KMS-11 (cell line): Measurements from ENCODE around the gene SMCO3.
"Not testable (repeated sequence)": the region's sequence is repeated elsewhere in the genome, so short reads cannot be mapped to it uniquely, and the experiment has no call there.

ENCODE experiments used
- H2AFZ ChIP-seq: fragments of 200-600 bp; sonication (generic); 2 replicates; pipeline ENCODE4 v1.6.1; 2016; ENCODE audit warnings: antibody characterized with exemption, mixed run types, low read depth
- H3K27ac ChIP-seq: fragments of 200-600 bp; sonication (generic); 2 replicates; pipeline ENCODE4 v1.6.1; 2016; ENCODE audit warnings: mild to moderate bottlenecking, mixed run types
- H3K27me3 ChIP-seq: fragments of 200-600 bp; sonication (generic); 2 replicates; pipeline ENCODE4 v1.6.1; 2017; ENCODE audit warnings: mild to moderate bottlenecking, low read depth, mixed run types, moderate library complexity; ENCODE audit not compliant: insufficient read depth
- H3K36me3 ChIP-seq: fragments of 200-600 bp; sonication (generic); 2 replicates; pipeline ENCODE4 v1.6.1; 2017; ENCODE audit warnings: mild to moderate bottlenecking, mixed run types; ENCODE audit not compliant: insufficient read depth
- H3K4me1 ChIP-seq: fragments of 200-600 bp; sonication (generic); 2 replicates; pipeline ENCODE4 v1.6.1; 2016; ENCODE audit warnings: mild to moderate bottlenecking, low read depth, mixed run types; ENCODE audit not compliant: poor library complexity, severe bottlenecking
- H3K4me2 ChIP-seq: fragments of 200-600 bp; sonication (generic); 2 replicates; pipeline ENCODE4 v1.7.0; 2016; ENCODE audit warnings: mild to moderate bottlenecking, mixed run types
- H3K4me3 ChIP-seq: fragments of 200-600 bp; sonication (generic); IDR thresholded peaks from 2 replicates; pipeline ENCODE4 v1.6.1; 2017; ENCODE audit warnings: low read depth, low read length, mixed read lengths; ENCODE audit not compliant: insufficient read depth
- H3K79me2 ChIP-seq: fragments of 200-600 bp; sonication (generic); 2 replicates; pipeline ENCODE4 v1.6.1; 2016; ENCODE audit warnings: low read depth, mixed run types; ENCODE audit not compliant: insufficient read depth
- H3K9ac ChIP-seq: fragments of 200-600 bp; sonication (generic); 2 replicates; pipeline ENCODE4 v1.6.1; 2016; ENCODE audit warnings: mild to moderate bottlenecking, mixed run types
- H4K20me1 ChIP-seq: fragments of 200-600 bp; sonication (generic); 2 replicates; pipeline ENCODE4 v1.6.1; 2016; ENCODE audit warnings: mild to moderate bottlenecking, mixed run types; ENCODE audit not compliant: insufficient read depth
- CTCF ChIP-seq: fragments of 200-600 bp; sonication (generic); conservative IDR thresholded peaks from 2 replicates; pipeline ENCODE4 v1.6.1; 2017; ENCODE audit warnings: low read depth, mild to moderate bottlenecking, antibody characterized with exemption, low read length, moderate library complexity, mixed read lengths

The SMCO3 gene

DNA sequence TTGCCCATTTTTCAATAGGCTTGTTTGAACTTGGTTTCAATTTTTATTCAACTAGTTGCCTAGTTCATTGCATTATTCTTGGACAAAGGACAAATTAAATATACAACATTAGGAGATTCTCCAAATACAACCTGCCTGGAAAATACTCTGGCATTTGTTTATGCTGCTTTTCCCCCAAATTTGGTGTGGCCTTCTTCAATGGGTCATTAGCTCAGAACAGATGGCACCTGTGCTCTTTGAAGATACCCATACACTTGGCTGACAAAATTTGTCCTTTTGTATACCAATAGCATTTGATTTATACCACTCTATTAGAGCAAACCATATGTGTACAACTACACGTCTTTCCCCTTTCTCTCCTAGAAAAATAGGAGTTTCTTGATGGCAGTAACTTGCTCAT lies 46.4 kb downstream of the SMCO3 start:
- Histone ChIP-seq H3K9ac (no peak overlapping the region), H3K27ac (no peak overlapping the region), H3K79me2 (peaks cover 15% of the 10 kb centered on the region; the same call in 1 of the 2 replicates)

GRCh38 chr12:14766649-14767215 lies 47.2 kb downstream of the SMCO3 start:
- no peak for TF ChIP-seq CTCF
- Histone ChIP-seq H3K9ac (no peak overlapping the region), H4K20me1 (no peaks in the 10 kb centered on the region), H3K4me1 (peaks cover 13% of the 10 kb centered on the region), H3K27ac (no peak overlapping the region), H2AFZ (no peak overlapping the region), H3K4me3 (no peak overlapping the region), H3K27me3 (no peaks in the 10 kb centered on the region), H3K4me2 (no peak overlapping the region), H3K36me3 (no peaks in the 10 kb centered on the region), H3K79me2 (peaks cover 15% of the 10 kb centered on the region; the same call in 1 of the 2 replicates)

More for the DNA sequence above, 46.4 kb downstream of the SMCO3 start:
- no peak for TF ChIP-seq CTCF
- no peak overlapping the region for H3K4me3 ChIP-seq
- no peak overlapping the region for H2AFZ ChIP-seq
- no peaks in the 10 kb centered on the region for H3K27me3 ChIP-seq
- no peak overlapping the region for H3K4me2 ChIP-seq
- H3K4me1 ChIP-seq: peaks cover 19% of the 10 kb centered on the region
- H4K20me1 ChIP-seq: no peaks in the 10 kb centered on the region
- H3K36me3 ChIP-seq: no peaks in the 10 kb centered on the region

DNA sequence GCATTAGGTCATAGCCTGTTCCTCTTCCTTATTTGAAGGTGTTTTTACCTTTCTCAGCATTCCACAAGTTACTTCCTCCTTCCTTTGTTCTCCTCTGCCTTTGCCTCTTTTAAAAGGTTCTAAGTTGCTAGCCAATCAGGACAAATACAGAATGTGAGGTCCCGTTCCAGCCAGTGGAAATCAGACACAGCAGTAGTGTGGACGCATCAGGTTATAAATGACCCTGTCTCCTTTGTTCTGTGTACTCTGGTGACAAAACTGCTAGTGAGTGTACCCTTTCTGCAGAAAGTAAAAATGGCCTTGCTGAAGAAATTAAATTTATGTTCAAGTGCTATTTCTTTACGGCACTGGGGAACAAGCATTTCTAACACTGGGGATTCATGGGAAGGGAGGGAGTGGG lies 48.0 kb downstream of the SMCO3 start:
- H4K20me1 ChIP-seq, H3K4me3 ChIP-seq, H3K36me3 ChIP-seq, H3K27ac ChIP-seq, H3K9ac ChIP-seq, H3K27me3 ChIP-seq, H2AFZ ChIP-seq, H3K4me2 ChIP-seq: not testable (repeated sequence)
- Histone ChIP-seq H3K79me2 (peaks cover 15% of the 10 kb centered on the region; the same call in 1 of the 2 replicates), H3K4me1 (peaks cover 11% of the 10 kb centered on the region)

DNA sequence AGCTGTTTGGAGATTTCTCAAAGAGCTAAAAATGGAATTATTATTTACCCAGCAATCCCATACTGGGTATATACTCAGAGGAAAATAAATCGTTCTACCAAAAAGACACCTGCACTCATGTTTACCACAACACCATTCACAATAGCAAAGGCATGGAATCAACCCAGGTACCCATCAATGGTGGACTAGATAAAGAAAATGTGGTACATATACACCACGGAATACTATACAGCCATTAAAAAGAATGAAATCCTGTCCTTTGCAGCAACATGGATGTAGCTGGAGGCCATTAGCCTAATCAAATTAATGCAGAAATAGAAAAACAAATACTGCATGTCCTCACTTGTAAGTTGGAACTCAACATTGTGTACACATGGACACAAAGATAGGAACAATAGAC lies 48.6 kb downstream of the SMCO3 start:
- Histone ChIP-seq H3K27me3 (no peaks in the 10 kb centered on the region), H3K4me3 (no peak overlapping the region), H3K4me1 (peaks cover 11% of the 10 kb centered on the region), H3K36me3 (no peaks in the 10 kb centered on the region), H3K27ac (no peak overlapping the region), H4K20me1 (no peaks in the 10 kb centered on the region), H2AFZ (no peak overlapping the region), H3K9ac (no peak overlapping the region), H3K4me2 (no peak overlapping the region), H3K79me2 (peaks cover 15% of the 10 kb centered on the region; the same call in 1 of the 2 replicates)
- no peak for TF ChIP-seq CTCF

DNA sequence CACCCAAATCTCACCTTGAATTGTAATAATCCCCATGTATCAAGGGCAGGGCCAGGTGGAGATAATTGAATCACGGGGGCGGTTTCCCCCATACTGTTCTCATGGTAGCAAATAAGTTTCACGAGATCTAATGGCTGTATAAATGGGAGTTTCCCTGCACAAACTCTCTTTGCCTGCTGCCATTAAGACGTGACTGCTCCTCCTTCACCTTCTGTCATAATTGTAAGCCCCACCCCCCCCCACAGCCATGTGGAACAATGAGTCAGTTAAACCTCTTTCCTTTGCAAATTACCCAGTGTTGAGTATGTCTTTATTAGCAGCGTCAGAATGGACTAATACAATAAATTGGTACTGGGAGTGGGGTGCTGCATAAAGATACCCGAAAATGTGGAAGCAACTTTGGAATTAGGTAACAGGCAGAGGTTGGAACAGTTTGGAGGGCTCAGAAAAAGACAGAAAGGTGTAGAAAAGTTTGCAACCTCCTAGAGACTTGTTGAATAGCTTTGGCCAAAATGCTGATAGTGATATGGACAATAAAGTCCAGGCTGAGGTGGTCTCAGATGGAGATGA lies 54.2 kb downstream of the SMCO3 start:
- not testable (repeated sequence) for H3K79me2 ChIP-seq, H3K4me2 ChIP-seq, H4K20me1 ChIP-seq, H3K27me3 ChIP-seq, H3K27ac ChIP-seq, H3K9ac ChIP-seq, H3K36me3 ChIP-seq, H3K4me1 ChIP-seq, H3K4me3 ChIP-seq, H2AFZ ChIP-seq
